C4-2B (cell line): ENCODE data around the gene TNFRSF12A.

Source experiments
- H3K27ac ChIP-seq: fragments of 450-650 bp; 2 replicates; pipeline ENCODE4 v1.5.1; 2017
- CTCF ChIP-seq: fragments of 450-650 bp; conservative IDR thresholded peaks from 2 replicates; pipeline ENCODE4 v1.5.1; 2017; ENCODE audit warnings: mild to moderate bottlenecking
- ZFX ChIP-seq: fragments of 450-650 bp; IDR thresholded peaks from 2 replicates; pipeline ENCODE4 v1.6.1; 2017

The TNFRSF12A gene

GRCh38 chr16:3059041-3059722 lies 39.0 kb downstream of the TNFRSF12A start:
- H3K27ac ChIP-seq = peak overlapping the region; percentile 88
- TF ChIP-seq CTCF (peak; percentile 97), ZFX (peak; percentile 27; the same call in 1 of the 2 replicates)

GRCh38 chr16:3059723-3060242 lies 39.6 kb downstream of the TNFRSF12A start:
- H3K27ac ChIP-seq = peak overlapping the region; percentile 88
- no peak for TF ChIP-seq ZFX
- no peak for TF ChIP-seq CTCF

- H3K27ac ChIP-seq = no peak overlapping the region
- TF ChIP-seq CTCF = no peak
- no peak for TF ChIP-seq ZFX
These were observed 40.4 kb downstream of the TNFRSF12A start for GRCh38 chr16:3060339-3061127.

DNA sequence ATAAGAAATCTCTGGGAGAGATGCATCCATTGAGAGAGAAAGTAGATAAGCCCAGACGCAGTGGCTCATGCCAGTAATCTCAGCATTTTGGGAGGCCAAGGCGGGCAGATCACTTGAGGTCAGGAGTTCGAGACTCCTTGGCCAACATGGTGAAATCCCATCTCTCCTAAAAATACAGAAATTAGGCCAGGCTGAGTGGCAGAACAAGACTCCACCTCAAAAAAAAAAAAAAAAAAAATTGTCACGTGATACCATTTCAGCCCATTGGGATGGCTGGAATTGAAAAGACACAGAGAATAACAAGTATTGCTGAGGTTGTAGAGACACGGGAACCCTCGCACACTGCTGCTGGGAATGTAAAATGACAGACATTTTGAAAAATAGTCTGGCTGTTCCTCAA lies 42.4 kb downstream of the TNFRSF12A start:
- no peak overlapping the region for H3K27ac ChIP-seq
- TF ChIP-seq CTCF (no peak), ZFX (no peak)

GRCh38 chr16:3063625-3064386 lies 43.6 kb downstream of the TNFRSF12A start:
- TF ChIP-seq ZFX = no peak
- TF ChIP-seq CTCF = no peak
- H3K27ac ChIP-seq = no peak overlapping the region

- no peak for TF ChIP-seq ZFX
- TF ChIP-seq CTCF = no peak
- H3K27ac ChIP-seq = no peak within 1 kb of the TSS
These were observed 45.0 kb downstream of the TNFRSF12A start, which contains the start of gene IL32 for GRCh38 chr16:3065069-3065741. IL32 (plus strand) TSS chr16:3065640; CDS start chr16:3065812, 172 bp downstream.
